Kidney tubule cell (primary cell): ENCODE data around the gene LCN2.

Experiments
- DNase-seq: peaks from one replicate; pipeline ENCODE4 v3.0.0-alpha.2; 2018; ENCODE audit warnings: low spot score

Gene LCN2

DNA sequence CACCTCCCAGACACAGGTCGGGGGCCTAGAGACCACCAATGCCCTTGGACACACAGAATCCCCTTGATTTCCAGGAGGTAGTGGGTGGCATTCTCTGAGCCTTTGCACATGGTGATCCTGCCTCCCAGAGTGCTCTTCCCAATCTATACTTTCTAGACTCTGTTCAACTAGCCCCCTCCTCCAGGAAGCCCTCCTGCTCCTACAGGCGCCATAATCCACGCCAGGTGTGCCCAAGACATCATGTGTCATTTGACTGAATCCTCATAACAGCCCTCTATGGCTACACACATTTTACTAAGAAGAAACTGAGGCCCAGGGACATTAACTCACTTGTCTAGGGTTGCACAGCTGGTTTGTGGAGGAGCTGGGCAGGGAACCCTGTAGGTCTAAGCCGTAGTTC lies 18.0 kb downstream of the LCN2 start:
- DNase-seq = no peak

DNA sequence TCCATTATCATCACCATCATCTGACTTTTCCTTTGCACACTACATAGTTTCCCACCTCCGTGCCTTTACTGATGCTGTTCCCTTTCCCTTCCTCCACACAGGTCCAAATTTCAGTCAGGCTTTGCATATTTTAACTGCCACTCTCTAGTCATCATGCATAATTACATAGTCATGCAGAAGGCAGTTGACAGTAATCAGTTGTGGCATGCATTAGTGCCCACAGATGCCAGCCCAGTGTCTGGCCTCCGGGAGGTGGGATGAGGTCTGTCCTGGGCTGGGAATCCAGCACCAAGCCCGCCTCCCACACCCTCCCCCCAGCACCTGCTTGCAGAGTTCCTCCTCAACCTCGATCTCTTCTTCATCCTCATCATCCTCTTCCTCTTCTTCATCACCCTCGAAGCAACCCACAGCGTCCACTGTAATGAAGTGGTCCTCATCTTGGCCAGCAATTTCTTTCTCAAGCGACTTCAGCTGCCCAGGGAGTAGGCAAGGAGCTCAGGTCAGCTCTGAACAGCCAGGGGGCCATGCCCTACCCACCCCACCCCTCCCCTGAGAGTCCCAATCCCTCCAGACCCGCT lies 19.6 kb downstream of the LCN2 start:
- peak; percentile 21 for DNase-seq

DNA sequence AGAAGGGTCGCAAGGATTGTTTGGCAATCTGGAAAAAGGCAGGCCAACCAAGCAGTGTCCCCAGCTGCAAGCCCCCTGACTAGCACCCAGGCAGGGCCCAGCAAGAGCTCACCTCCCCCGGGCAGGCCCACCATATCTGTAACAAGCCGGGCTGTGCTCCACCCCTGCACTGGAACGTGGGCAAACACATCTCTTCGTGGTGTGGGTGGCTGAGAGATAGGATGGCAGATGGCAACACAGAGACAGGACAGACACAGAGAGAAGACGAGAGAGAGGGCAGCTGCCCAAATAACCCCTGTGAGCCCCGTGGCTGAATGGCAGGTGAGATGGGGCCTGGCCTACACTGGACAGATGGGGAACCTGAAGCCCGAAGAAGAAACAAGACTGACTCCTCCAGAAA lies 20.2 kb downstream of the LCN2 start:
- no peak for DNase-seq

DNA sequence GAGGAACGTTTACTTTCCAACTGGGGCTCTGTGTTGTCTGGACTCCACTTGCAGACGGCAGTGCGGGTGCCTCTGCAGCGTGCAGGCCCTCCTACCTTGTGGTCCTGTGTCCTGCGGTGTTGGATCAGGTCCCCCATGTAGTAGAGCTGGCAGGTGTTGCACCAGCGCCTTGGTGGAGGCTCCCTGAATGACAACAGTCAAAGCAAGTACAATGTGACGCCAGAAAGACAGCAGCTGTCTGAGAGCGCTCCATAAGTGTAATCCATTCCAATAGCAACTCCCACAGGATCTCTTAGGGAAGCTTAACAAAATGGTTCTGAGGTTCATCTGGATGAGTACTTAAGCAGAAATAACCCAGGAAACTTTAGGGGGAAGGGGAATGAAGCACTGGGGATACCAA lies 20.7 kb downstream of the LCN2 start:
- no peak for DNase-seq

DNA sequence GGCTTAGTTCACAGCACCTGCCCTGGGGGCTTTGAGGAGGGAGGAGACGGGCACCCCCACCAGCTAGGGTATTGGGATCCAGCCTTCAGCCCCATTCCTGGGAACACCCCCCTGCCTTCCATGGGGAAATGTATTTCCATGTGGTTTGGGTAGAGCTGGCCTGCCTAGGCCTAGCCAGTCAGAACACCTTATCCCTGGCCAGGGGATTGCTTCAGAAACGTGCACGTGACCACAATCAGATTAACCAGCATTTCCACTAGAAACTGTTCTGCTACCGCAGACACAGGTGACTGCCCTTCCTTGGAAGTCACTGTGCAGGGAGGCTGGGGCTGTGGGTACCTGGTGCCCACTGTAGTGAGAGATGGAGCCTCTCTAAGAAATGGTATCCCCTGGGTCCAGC lies 24.8 kb downstream of the LCN2 start:
- DNase-seq = no peak

DNA sequence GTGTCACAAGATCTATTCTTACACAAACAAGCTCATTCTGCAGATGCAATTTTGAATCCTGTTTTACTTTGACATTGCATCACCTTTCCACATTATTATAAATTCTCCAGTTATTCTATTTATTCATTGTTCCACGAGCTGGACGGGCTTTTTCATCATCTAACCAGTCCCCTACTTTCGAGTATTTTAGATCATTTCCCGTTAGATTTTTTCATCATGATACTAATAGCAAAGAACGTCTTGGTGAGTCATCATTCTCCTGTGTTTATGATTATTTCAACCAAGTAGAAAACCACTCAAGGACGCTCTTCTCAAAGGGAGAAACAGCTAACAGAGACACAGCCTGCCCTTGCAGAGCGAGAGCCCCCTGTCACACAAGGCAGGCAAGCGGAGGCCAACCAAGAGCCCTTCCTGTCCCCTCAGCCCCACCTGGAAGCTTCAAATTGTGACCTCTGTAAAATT lies 25.9 kb downstream of the LCN2 start:
- DNase-seq = no peak

DNA sequence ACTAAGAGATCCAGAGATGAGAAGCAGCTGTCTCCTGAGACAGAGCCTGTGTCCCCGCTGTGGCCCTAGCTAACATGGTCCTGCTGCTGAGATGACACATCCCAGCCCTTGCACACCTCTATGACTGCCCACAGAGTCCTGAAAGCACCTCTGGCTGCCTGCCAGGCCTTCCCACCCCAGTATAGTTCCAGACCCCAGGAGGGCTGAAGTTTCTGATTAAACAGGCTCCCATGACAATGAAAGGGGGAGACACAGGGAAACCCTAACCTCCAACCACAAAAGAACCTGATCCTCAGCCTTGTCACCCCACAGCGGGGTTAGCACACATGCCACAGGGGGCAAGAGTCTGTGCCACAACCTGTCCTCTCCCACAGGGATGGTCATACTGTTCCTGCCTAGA lies 26.5 kb downstream of the LCN2 start:
- DNase-seq = no peak

DNA sequence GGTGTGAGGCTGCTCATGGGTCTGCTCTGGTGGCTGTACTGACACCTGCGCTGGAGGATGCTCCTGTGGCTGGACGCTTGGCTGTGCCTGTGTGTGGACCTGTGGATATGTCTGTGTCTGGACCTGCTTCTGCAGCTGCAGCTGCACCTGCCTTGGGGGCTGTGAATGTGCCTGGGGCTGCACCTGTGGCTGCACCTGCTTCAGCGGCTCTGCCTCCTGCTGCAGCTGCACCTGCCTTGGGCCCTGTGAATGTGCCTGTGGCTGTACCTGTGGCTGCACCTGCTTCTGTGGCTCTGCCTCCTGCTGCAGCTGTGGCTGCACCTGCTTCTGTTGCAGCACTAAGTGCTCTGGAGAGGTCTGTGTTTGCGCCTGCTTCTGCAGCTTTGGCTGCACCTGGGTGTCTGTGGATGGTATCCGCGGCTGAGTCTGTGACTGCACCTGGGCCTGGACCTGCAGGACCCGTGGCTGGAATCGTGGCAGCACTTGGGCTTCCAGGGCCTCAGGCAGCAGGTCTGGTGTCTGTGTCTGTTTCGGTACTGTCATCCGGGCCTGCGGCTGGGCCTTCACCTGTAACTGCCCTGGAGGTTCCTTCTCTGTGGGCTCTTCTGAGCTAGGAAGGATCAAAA lies 29.7 kb downstream of the LCN2 start:
- no peak for DNase-seq

DNA sequence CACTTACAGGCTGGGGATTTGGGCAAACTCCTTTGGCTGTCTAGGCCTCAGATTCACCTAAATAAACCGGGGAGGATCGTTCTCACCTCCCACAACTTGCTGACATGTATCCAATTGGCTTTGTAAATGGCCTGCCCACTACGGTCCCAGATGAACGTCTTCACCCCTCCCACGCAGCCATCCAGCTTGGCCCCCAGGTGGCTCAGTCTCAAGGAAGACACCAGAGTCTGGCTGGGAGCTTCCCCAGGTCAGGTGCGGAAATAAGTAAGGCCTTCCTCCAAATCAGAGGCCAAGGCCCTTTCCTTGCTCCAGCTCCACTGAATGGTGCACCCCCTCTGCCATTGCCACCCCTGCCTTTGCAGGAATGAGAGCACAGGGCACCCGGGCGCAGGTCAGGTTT lies 30.7 kb downstream of the LCN2 start:
- no peak for DNase-seq

DNA sequence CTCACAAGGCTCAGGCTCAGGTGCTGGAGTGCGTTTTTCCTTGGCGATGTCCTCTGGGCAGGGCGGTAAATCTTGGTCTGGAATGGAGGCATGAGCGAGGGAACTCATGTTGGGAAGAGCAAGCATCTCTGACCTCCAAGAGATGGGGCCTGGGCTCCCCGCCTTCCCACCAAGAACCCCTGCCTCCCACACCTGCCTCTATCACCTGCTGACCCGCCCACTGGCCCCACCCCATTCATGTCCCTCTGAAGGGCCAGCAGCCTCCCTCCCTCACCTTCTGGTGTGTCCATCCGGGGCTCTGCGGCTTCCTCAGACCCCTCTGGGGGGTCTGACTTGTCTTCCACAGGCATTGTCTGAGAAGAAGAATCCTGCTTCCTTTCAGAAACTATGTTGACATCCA lies 31.2 kb downstream of the LCN2 start:
- DNase-seq = no peak

DNA sequence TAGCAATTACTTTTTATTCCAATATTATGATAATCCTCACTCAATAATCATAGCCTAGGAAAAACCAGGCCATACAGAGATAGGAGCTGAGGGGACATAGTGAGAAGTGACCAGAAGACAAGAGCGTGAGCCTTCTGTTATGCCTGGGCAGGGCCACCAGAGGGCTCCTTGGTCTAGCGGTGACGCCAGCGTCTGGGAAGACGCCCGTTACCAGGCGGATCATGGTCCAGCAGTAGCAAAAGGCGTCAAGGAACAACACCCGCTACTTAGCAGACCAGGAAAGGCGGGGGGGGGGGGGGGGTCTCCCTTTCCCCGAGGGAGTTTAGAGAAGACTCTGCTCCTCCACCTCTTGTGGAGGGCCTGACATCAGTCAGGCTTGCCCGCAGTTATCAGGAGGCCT lies 32.2 kb downstream of the LCN2 start:
- peak; percentile 21 for DNase-seq

DNA sequence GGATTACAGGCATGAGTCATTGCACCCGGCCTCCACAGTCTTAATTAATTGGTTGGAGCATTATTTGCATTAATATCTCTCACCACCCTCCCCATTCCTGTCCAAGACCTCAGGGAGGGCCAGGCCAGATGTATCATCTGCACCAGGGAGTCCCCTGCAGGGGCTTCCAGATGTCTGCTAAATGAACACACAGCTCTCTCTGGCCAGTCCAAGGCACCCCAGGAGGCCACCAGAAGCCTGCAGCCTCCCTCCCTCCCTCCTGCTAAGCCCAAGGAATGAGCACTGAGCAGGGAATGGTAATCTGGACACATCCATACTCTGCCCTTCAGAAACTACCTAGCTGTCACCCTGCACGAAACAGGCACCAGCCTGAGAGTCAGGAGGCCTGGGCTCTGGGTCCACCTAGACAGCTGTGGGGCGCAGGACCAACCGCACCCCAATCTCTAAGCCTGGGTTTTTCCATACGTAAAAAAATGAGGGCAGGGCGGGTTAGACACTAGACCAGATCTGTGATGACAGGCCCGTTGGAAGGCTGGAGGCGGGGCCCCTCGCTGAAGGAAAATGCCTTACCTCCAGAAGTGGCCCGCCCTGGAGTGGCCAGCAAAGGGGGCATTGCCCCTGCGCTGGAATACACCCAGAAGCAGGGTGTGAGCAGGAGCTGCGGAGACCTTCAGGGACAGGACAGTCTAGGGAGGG lies 33.8 kb downstream of the LCN2 start:
- DNase-seq = no peak

DNA sequence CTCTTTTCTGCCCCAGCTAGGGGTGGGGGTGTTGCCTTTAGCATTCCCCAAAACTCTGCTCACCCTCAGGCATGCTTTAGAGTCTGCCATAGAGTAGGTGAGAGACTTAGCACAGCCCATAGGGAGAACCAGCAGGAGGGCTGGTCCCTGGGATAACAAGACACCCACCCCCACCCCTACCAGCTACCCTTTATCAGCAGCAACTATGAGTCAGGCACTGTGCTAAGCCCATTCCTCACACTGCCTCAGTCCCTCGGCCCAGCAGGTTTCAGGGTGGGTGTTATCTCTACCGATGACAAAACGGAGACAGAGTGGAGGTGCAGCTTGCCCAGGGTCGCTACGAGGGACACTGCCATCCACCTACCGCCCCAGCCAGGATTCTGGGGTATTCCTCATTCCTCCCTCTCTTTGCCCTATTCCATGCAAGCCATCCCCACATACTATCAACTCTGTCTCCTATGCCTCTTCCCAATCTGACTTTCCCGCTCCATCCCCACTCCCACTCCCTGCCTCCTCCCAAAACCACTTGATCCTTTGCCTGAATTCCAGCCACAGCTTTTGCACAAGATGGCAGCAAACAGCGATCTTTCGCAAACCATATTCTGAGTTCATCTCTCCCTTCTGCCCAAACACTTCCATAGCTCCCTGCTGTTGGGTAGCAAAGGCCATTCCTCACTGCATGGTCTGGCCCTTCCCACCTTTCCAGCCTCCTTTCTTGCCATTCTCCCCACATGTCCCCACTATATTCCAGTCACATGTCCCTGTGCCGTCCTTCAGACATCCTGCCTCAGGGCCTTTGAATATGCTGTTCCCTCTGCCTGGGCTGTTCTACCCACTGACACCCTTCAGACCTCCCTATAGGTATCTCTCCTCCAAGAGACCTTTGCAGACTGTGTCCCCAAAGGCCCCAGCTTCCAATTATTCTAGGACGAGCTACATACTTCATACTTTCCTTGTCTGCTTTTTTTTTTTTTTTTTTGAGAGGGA lies 37.0 kb downstream of the LCN2 start:
- no peak for DNase-seq

DNA sequence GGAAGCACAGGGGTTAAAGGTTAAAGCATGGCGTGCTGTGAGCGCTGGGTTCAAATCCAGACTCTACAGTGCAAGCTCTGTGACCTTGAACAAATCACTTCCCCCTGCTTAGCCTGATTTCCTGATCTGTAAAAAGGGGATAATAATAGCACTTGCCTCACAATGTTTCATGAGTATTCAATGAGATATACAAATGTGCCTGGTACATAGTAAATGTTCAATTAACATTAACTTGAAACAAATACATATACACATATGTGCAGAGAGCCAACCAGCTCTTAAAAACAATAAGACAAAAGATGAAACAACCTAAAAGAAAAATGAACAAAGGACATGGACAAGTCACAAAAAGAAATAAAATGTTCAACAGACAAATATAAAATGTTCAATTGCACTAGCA lies 38.1 kb downstream of the LCN2 start:
- DNase-seq = no peak

DNA sequence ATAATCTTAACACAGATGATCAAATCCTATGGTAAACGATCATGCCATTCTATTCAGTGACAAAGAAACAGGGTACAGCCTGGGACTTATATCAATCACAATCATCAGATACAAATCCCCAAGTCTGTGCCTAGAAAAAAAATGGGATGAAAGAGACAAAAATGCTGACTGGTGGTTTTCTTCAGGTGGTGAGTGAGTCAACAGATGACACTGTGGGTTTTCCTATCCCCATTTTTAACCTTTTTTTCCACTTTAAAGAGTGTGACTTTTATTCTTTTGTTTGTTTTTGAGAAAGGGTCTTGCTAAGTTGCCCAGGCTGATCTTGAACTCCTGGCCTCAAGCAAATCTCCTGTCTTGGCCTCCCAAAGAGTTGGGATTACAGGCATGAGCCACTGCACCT lies 39.0 kb downstream of the LCN2 start:
- no peak for DNase-seq

DNA sequence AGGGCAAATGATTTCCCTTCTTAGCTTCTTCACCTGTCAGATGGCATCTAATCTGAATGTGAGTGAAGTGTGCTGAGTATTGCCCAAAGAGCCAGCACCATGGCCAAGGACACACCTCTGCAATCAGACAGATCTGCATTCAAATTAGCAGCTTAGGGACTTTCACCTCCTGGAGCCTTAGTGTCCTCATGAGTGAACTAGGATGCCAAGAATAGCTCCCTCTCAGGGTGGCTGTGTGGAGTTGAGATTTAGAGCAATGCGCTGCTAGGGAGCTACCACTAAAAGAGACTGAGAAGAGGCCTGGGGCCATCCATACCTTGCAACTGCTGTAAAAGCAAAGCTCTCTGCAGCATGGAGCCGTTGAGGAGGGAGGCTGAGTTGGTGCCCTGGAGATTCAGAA lies 40.8 kb downstream of the LCN2 start:
- DNase-seq = no peak

DNA sequence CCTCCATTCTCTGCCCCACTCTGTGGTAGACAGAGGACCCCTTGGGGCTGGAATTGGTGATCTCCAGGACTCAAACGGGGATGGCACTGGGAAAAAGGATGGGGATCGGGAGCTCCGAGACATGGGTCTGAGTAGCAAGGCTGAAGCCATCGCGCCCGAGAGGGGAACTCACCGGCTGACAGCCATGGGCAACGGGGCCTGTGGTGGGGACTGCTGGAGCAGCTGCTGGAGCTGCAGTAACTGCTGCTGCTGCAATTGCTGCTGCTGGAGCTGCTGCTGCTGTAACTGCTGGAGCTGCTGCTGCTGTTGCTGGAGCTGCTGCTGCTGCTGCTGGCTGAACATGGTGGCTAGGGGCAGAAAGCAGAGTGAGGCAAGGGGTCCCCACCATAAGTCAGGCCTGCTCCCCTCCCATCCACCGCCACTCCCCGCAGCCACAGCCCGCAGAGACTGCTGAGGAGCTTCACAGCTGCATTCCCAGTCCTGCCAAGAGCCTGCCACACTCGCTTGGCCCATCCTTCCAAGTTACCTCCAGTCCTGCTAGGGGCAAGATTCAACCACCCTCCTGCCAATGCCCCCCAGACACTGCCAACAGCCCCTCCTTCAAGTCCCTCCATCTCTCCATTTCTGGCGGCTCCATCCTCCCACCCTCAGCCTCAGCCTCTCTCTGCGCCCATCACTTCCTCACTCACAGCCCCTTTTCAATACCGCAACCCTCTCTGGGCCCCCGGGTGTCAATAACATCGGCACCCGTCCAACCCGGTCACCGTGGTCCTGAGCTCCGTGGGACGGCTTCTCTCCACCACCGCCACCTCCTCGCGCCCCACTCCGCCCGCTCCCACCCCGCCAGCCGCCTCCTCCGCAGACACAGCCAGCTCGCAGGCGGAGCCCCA lies 41.5 kb downstream of the LCN2 start:
- no peak for DNase-seq

DNA sequence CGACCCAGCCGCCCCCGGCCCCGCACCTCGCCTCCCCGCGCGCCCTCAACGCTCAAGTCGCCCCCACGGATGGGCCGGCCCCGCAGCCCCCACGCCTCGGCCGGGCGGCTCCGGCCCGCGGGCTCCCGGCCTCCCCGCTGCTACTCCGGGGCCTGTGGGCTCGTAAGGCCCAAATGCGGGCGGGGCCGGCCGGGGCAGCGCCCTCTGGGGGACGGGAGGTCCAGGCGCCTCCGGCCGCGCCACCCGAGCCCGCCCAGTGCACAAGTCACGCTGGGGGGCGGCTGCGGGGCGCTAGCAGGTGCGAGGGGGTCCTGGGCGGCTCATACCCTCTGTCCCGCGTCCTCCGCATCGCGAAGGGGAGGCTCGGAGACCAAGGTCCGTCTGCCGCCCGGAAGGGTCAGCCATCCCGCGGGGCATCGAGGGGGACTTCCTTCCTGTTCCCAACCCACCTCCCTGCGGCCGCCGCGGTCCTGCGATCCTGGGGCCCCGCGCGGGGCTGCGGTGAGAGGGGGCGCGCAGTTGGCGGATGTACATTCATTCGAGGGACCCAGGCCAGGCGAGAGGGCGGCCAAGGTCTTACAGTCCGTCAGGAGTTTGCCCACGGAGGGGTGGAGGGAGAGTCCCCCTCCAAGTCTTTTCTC lies 42.3 kb downstream of the LCN2 start, which contains the start of gene CIZ1:
TSS of gene CIZ1 (minus strand) at position 167 of the 641 bp plus-strand sequence. CDS start 715 bp downstream, outside the sequence.
- peak; percentile 83 for DNase-seq

DNA sequence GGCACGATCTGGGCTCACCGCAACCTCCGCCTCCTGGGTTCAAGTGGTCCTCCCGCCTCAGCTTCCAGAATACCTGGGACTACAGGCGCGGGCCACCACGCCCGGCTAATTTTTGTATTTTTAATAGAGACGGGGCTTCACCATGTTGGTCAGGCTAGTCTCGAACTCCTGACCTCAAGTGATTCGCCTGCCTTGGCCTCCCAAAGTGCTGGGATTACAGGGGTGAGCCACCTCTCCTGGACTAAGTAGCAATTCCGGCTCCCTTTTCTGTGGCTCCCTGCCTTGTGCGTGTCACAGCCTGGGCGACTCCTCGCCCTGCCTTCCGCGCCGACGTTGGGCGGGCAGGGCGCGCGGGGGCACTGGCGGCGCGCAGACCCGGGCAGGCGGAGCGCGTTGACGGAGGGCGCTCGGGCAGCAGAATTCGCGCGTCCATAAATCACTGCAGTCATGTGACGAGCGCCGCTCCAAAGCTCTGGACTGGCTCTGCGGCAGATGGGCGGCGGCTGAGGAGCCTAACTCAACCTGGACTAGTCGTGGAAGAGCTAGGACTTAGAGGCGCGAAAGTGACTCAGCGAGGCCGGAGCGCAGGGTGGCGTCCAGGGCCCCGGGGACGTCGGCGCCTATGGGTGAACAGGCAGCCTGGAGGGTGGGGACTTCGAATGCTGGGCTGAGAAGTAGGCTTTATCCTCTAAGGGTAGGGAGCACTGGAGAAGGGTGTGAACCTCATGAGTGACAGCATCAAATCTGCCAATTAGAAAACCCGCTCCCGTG lies 43.5 kb downstream of the LCN2 start:
- DNase-seq = peak; percentile 99
